AG09319 (cell line): ENCODE measurements around the gene CCT6B.

Source experiments
- DNase-seq: peaks from one replicate; pipeline ENCODE4 v3.0.0-alpha.2; 2010; ENCODE audit warnings: low read depth; ENCODE audit errors: extremely low read depth
- TF ChIP-seq, protein P1 (sequence below): IDR thresholded peaks from 2 replicates; pipeline ENCODE4 v1.5.1; 2011; ENCODE audit warnings: low read depth, mild to moderate bottlenecking, inconsistent platforms, low read length, moderate library complexity

Gene CCT6B

GRCh38 chr17:34902831-34903547 lies 58.3 kb downstream of the CCT6B start:
- DNase-seq, result no peak
- TF ChIP-seq, protein P1, sequence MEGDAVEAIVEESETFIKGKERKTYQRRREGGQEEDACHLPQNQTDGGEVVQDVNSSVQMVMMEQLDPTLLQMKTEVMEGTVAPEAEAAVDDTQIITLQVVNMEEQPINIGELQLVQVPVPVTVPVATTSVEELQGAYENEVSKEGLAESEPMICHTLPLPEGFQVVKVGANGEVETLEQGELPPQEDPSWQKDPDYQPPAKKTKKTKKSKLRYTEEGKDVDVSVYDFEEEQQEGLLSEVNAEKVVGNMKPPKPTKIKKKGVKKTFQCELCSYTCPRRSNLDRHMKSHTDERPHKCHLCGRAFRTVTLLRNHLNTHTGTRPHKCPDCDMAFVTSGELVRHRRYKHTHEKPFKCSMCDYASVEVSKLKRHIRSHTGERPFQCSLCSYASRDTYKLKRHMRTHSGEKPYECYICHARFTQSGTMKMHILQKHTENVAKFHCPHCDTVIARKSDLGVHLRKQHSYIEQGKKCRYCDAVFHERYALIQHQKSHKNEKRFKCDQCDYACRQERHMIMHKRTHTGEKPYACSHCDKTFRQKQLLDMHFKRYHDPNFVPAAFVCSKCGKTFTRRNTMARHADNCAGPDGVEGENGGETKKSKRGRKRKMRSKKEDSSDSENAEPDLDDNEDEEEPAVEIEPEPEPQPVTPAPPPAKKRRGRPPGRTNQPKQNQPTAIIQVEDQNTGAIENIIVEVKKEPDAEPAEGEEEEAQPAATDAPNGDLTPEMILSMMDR, result no peak

- no peak for DNase-seq
- TF ChIP-seq, protein P1, result no peak
Observed at GRCh38 chr17:34899643-34900291, 61.5 kb downstream of the CCT6B start.

GRCh38 chr17:34895383-34895782 lies 65.9 kb downstream of the CCT6B start:
- TF ChIP-seq, protein P1, result no peak

DNA sequence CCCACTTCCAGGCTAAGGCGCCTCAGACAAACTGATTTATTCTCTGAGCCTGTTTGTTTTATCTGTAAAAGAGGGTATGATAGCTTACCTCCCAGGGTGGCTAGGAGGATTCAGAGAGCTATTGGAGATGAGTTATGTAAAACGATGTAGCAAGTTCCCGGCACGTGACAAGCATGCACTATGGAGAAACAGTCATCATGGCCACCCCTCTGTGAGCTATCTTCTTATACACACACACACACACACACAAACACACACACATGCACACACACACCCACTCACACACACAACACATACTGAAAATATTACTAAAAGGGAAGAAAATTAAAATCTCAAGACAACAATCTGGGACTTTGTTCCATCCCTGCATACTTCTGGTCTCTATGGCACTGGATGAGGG lies 66.3 kb downstream of the CCT6B start:
- TF ChIP-seq, protein P1, result no peak
- no peak for DNase-seq

More at GRCh38 chr17:34895383-34895782, 65.9 kb downstream of the CCT6B start:
- no peak for DNase-seq

DNA sequence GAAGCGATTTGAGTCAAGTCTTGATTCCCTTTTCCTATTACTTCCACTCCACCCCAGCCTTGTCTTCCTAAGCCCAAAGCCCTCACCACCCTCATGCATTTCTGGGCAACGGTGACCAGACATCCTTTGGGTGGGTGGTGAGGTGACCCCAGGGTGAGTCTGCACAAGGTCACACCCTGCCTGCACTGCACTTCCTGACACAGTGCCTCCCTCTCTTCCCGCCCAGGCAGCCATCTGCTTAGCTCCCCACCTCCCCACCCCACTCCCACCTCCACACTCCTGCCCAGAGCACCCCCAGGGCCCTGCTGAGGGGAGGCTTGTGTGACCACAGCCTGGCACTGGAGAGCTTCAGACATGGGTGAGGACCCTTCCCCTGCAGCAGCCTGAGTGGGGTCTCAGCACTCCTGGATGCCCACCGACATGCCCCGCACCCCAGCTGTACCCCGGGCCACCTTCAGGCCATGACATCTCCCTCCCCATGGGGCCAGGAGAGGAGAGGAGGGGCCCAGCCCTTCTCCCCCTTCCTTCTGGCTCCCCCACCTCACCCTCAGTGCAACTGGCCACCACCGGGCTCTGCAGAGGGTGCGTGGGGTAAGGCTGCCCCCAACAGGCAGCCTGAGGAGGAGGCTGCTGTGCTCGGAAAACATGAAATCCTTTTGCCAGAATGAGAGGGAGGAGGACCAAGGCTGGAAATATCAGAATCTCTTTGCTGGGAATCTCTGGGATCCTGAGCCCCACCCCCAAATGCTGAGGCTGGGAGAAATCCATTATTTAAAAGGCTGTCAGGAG lies 68.6 kb downstream of the CCT6B start:
- TF ChIP-seq, protein P1, result no peak; the same call in 1 of the 2 replicates
- DNase-seq, result no peak

DNA sequence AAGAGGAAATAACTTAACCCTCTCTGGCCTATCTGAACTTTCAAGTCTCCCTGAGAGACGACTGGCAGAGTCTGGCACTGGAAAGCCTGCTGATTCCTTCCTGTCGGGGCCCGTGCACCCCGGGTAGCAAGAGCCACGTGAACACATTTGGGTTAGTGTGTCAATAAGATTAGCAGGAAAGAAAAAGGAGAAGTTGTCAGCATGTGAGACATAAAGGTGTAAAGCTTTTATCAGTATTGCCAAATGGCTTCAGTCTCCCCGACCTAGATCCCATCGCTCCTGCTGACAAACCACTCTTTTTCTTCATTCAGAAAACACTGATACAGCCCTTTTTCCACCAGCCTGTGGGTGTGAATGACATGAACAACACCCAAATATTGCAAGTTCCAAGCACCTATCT lies 74.4 kb downstream of the CCT6B start:
- TF ChIP-seq, protein P1, result no peak
- no peak for DNase-seq

GRCh38 chr17:34885076-34885475 lies 76.2 kb downstream of the CCT6B start:
- TF ChIP-seq, protein P1, result no peak
- no peak for DNase-seq
